ENCODE results near the gene GNAI3. TPM values are rescaled to one million over a fixed set of nuclear protein-coding genes. Genes with fewer than 3 reads are reported as not detected.

Gene GNAI3
- total and polyA plus RNA-seq, 2 of the 13 experiments (the other 11 are each of a cell fraction or from before 2014, with no cell fraction given), result 4.3 to 9.0 TPM

DNA sequence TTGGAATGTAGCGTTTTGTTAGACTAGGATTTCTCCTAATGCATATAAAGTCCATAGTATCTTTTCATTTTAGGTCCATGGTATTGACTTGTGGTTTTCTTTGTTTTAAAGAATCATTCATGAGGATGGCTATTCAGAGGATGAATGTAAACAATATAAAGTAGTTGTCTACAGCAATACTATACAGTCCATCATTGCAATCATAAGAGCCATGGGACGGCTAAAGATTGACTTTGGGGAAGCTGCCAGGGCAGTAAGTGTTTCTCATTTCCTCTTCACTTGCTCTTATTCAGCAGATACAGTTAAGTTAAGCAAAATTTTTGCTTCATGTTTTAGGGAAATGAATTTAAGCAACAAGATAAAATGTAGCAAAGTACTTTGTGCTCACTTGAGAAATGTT lies 25.4 kb downstream of the GNAI3 start (continued):
- TF ChIP-seq ZNF569 (CRISPR knock-in tag; IDR thresholded peaks at IDR 0.05; ENCODE audit: borderline replicate concordance), result no peak

DNA sequence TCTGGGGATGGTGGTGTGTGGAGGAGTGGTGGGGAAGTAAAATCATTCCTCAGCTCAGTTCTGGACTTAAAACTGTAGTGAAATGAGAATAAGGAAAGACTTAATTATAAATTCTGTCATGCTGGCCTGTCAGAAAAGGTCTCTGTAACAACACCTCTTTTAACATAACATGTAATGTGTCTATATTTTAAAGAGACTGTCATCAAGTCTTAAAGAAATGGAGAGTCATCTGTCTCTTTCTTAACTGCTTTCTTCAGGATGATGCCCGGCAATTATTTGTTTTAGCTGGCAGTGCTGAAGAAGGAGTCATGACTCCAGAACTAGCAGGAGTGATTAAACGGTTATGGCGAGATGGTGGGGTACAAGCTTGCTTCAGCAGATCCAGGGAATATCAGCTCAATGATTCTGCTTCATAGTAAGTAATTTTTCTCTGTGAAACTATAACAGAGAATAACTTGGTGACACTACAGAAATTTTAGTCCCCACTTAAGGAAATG lies 30.6 kb downstream of the GNAI3 start:
- ChIA-PET CTCF (ENCODE audit: low intra/inter-chr PET ratio, low total read pairs) (no interaction called here), POLR2A (no interaction called here)
- H3K4me1 ChIP-seq (ENCODE audit: insufficient read depth, low read length), result peaks cover 5% of the 10 kb centered on the region; the same call in 1 of the 2 replicates
- no peaks in the 10 kb centered on the region for H3K27me3 ChIP-seq (ENCODE audit: control insufficient read depth in 1 of 2, insufficient read depth in 2 of 2, low read length in 2 of 2)
- no TSS peak for BruUV-seq (replicated peaks)
- in situ Hi-C loops (cut with HindIII; ENCODE audit: extremely low pct_ligation_motif_present, low pct_unique_long_range_greater_than_20kb) (no loop called here), intact Hi-C loops (cut with micrococcal nuclease; ENCODE audit: unreplicated experiment) (no loop called here)
- 99% methylated on average over 3 of the region's 3 CpGs for WGBS (ENCODE audit: low lambda C conversion rate)
- FAIRE-seq (no peak), ATAC-seq (no peak), DNase-seq (ENCODE audit: low spot score) (no peak)
- no peak overlapping the region for H3K4me2 ChIP-seq (ENCODE audit: low read depth, low read length)
- H2AFZ ChIP-seq (ENCODE audit: low read length), result no peak overlapping the region
- H4K20me1 ChIP-seq (ENCODE audit: insufficient read depth, low read length), result no peaks in the 10 kb centered on the region
- H3K36me3 ChIP-seq (replicated peaks in 1 of 2; ENCODE audit: control insufficient read depth in 1 of 2, insufficient read depth in 2 of 2, low read length in 2 of 2), result peaks cover 9 to 58% of the 10 kb centered on the region in 2 experiments; a peak in 4 of 5 replicates
- no peak overlapping the region for H3K4me3 ChIP-seq (replicated peaks in 1 of 3; ENCODE audit: insufficient read depth in 1 of 3, low read depth in 2 of 3, low read length in 3 of 3)
- no peaks in the 10 kb centered on the region for H3K9me3 ChIP-seq (ENCODE audit: low read length)
- H3K27ac ChIP-seq (ENCODE audit: extremely low read length, insufficient read depth, low read length), result no peak overlapping the region
- peaks cover 2% of the 10 kb centered on the region for H3K79me2 ChIP-seq (ENCODE audit: insufficient read depth, low read length)
- H3K9ac ChIP-seq (ENCODE audit: insufficient read depth, low read depth, low read length), result no peak overlapping the region
- TF ChIP-seq ZNF101 (CRISPR knock-in tag; IDR thresholded peaks at IDR 0.05; ENCODE audit: borderline replicate concordance, low read depth) (no peak), SRSF4 (IDR thresholded peaks at IDR 0.05; ENCODE audit: low read depth, low read length, poor library complexity, severe bottlenecking) (no peak), ATM (IDR thresholded peaks at IDR 0.05; ENCODE audit: borderline replicate concordance) (no peak), IRX3 (CRISPR knock-in tag; IDR thresholded peaks at IDR 0.05; ENCODE audit: borderline replicate concordance, low read depth) (no peak), PTBP1 (IDR thresholded peaks at IDR 0.05; ENCODE audit: low read depth, low read length, poor library complexity, severe bottlenecking) (no peak), SATB2 (CRISPR knock-in tag; IDR thresholded peaks at IDR 0.05) (no peak), FOXP1 (IDR thresholded peaks at IDR 0.05) (no peak), FOXP1 (CRISPR knock-in tag; IDR thresholded peaks at IDR 0.05) (no peak), ZNF629 (CRISPR knock-in tag; conservative IDR thresholded peaks at IDR 0.05) (no peak), ZMYM4 (CRISPR knock-in tag; IDR thresholded peaks at IDR 0.05) (no peak), RFXAP (CRISPR knock-in tag; IDR thresholded peaks at IDR 0.05; ENCODE audit: borderline replicate concordance) (no peak), ZNF552 (CRISPR knock-in tag; IDR thresholded peaks at IDR 0.05; ENCODE audit: borderline replicate concordance) (no peak), NR2F6 (IDR thresholded peaks at IDR 0.05) (no peak), NR2F6 (CRISPR knock-in tag; IDR thresholded peaks at IDR 0.05) (no peak), ZNF747 (CRISPR knock-in tag; IDR thresholded peaks at IDR 0.05; ENCODE audit: borderline replicate concordance) (no peak)
- TF ChIP-seq, protein P1, sequence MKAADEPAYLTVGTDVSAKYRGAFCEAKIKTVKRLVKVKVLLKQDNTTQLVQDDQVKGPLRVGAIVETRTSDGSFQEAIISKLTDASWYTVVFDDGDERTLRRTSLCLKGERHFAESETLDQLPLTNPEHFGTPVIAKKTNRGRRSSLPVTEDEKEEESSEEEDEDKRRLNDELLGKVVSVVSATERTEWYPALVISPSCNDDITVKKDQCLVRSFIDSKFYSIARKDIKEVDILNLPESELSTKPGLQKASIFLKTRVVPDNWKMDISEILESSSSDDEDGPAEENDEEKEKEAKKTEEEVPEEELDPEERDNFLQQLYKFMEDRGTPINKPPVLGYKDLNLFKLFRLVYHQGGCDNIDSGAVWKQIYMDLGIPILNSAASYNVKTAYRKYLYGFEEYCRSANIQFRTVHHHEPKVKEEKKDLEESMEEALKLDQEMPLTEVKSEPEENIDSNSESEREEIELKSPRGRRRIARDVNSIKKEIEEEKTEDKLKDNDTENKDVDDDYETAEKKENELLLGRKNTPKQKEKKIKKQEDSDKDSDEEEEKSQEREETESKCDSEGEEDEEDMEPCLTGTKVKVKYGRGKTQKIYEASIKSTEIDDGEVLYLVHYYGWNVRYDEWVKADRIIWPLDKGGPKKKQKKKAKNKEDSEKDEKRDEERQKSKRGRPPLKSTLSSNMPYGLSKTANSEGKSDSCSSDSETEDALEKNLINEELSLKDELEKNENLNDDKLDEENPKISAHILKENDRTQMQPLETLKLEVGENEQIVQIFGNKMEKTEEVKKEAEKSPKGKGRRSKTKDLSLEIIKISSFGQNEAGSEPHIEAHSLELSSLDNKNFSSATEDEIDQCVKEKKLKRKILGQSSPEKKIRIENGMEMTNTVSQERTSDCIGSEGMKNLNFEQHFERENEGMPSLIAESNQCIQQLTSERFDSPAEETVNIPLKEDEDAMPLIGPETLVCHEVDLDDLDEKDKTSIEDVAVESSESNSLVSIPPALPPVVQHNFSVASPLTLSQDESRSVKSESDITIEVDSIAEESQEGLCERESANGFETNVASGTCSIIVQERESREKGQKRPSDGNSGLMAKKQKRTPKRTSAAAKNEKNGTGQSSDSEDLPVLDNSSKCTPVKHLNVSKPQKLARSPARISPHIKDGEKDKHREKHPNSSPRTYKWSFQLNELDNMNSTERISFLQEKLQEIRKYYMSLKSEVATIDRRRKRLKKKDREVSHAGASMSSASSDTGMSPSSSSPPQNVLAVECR (CRISPR knock-in tag; IDR thresholded peaks at IDR 0.05; ENCODE audit: borderline replicate concordance), result no peak
- TF ChIP-seq, protein P2, sequence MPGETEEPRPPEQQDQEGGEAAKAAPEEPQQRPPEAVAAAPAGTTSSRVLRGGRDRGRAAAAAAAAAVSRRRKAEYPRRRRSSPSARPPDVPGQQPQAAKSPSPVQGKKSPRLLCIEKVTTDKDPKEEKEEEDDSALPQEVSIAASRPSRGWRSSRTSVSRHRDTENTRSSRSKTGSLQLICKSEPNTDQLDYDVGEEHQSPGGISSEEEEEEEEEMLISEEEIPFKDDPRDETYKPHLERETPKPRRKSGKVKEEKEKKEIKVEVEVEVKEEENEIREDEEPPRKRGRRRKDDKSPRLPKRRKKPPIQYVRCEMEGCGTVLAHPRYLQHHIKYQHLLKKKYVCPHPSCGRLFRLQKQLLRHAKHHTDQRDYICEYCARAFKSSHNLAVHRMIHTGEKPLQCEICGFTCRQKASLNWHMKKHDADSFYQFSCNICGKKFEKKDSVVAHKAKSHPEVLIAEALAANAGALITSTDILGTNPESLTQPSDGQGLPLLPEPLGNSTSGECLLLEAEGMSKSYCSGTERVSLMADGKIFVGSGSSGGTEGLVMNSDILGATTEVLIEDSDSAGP (CRISPR knock-in tag; IDR thresholded peaks at IDR 0.05; ENCODE audit: borderline replicate concordance), result no peak
- TF ChIP-seq, protein P3, sequence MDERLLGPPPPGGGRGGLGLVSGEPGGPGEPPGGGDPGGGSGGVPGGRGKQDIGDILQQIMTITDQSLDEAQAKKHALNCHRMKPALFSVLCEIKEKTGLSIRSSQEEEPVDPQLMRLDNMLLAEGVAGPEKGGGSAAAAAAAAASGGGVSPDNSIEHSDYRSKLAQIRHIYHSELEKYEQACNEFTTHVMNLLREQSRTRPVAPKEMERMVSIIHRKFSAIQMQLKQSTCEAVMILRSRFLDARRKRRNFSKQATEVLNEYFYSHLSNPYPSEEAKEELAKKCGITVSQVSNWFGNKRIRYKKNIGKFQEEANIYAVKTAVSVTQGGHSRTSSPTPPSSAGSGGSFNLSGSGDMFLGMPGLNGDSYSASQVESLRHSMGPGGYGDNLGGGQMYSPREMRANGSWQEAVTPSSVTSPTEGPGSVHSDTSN (CRISPR knock-in tag; IDR thresholded peaks at IDR 0.05), result no peak
